Endothelial cell of hepatic sinusoid (primary cell): ENCODE measurements around the gene IQCE.
"Not testable (repeated sequence)": the region's sequence is repeated elsewhere in the genome, so short reads cannot be mapped to it uniquely, and the experiment has no call there.

Experiments used
- in situ Hi-C: cut with HindIII; loops from 2 replicates; pipeline ENCODE4 v1.10.0; 2017; ENCODE audit warnings: low sequenced_read_pairs

IQCE gene

GRCh38 chr7:2573761-2574160 is 15.0 kb downstream of the IQCE start:
- in situ Hi-C loops = no loop called here

DNA sequence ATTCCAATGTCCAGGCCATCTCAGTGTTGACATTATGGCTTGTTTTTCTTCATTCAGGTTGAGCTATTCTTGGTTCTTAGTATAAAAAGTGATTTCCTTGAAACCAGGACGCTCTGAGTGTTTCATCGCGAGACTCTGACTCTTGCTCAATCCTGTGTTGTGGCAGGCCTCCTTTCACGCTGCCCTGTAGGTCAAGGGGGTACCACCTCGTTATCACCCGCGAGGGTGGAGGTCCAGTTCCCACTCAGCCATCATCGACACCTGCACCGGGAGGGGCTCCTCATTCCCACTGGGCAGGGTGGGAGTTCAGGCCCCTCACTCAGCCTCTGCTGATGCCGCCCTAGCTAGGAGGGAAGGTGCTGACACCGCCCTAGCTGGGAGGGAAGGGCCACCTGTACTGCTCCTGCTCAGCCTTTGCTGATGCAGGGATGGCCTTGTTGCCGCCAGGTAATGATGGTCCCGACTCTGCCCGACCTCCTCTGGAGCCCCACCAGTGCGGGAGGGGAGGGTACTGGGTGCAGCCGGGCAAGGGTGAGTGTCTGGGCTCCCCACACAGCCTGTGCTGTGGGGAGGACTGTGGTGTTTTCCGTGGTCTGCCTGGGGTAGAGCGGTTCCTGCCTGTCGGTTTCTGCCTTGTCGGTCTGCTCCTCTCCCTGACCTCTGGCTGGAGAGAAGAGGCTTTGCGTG is 16.4 kb downstream of the IQCE start:
- in situ Hi-C loops = no loop called here

GRCh38 chr7:2575733-2576340 is 17.1 kb downstream of the IQCE start:
- in situ Hi-C loops = no loop called here

GRCh38 chr7:2576742-2577491 is 18.1 kb downstream of the IQCE start:
- in situ Hi-C loops = no loop called here

DNA sequence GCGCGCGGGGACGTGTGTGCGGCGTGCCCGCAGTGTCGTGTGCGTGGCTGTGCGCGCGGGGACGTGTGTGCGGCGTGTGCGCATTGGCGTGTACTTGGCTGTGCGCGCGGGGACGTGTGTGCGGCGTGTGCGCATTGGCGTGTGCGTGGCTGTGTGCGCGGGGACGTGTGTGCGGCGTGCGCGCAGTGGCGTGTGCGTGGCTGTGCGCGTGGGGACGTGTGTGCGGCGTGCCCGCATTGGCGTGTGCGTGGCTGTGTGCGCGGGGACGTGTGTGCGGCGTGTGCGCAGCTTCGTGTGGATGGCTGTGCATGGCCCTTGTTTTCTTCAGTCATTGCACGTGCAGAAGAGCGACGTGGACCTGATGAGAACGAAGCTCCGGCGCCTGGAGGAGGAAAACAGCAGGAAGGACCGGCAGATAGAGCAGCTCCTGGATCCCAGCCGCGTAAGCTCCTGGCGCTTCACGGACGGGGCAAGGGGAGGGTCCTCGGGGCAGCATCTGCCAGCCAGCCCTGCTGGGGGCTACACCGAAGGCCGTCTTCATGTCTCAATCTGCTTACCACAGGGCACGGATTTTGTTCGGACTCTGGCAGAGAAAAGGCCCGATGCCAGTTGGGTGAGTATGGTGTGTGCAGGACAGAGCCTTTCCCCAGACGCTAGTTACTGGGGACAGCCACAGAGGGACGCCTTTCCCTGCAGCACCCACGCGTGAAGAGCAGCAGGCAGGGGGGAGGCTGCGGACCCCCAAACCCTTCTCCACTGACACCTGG is 19.3 kb downstream of the IQCE start:
- in situ Hi-C loops = no loop called here

GRCh38 chr7:2580636-2581035 is 21.9 kb downstream of the IQCE start:
- in situ Hi-C loops = no loop called here

GRCh38 chr7:2582006-2582735 is 23.4 kb downstream of the IQCE start:
- in situ Hi-C loops = no loop called here

DNA sequence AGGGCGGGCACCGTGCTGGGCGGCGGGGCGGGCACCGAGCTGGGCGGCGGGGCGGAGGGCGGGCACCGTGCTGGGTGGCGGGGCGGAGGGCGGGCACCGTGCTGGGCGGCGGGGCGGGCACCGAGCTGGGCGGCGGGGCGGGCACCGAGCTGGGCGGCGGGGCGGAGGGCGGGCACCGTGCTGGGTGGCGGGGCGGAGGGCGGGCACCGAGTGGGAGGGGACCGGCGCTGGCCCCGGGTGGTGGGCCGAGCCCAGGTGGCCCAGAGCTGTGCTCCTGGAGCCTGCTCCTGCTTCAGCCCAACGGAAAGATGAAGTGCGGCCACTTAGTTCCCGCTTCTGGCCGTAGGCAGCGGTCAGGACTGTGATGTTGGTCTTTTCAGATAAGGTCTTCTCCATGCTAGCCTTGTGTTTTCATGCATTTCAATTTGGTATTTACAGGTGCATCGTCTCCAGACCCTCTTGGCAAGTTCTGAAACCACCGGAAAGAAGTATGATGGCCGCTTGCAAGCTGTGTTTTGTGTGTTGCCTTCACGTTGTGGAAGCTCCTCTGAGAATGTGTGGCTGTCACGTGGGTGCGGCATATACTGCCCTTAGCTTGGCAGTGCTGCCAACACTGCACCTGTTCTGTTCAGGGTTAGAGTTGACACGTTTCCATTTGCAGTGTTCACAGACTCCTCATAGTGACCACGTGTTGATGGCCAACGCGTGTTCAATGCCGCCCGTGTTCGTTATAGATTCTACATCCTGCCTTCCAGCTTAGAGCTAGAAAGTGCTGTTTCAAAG is 25.2 kb downstream of the IQCE start:
- in situ Hi-C loops = no loop called here

DNA sequence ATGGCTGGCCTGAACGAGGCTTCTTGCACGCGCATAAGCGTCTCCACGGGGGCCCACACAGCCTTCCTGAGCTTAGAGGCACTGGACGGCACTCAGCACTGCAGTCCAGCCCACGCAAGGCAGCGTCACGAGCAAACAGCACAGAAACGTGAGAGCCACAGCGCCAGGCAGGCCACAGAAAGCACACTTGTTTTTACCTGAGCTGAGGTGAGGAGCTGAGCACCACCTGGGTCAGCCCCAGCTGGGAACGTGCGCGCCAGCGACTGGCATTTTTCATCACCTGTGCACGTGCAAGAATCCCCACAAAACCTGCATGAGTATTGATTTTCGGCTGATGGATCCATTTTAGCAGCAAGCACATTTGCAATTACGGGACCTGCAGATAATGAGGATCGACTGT is 26.7 kb downstream of the IQCE start:
- in situ Hi-C loops = no loop called here

- in situ Hi-C loops = no loop called here
Measured at GRCh38 chr7:2586326-2587020, 27.7 kb downstream of the IQCE start.

DNA sequence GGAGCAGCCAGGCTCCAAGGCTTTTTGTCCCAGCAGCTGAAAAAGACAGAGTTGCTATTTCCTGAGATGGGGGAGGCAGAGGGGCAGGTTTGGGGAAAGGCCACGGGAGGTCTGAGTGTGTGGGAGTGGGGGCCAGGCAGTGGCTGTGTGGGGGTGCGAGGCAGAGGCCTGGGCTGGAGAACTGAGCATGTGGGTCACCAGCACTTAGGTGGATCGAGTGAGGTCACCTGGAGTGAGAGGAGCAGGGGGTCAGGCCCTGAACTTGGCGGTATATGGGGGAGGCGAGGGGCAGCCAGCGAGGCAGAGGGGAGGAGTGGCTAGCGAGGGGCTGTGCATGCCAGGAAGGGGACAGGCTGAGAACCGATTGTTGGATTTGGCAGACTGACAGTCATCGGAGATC is 28.4 kb downstream of the IQCE start:
- in situ Hi-C loops = no loop called here

DNA sequence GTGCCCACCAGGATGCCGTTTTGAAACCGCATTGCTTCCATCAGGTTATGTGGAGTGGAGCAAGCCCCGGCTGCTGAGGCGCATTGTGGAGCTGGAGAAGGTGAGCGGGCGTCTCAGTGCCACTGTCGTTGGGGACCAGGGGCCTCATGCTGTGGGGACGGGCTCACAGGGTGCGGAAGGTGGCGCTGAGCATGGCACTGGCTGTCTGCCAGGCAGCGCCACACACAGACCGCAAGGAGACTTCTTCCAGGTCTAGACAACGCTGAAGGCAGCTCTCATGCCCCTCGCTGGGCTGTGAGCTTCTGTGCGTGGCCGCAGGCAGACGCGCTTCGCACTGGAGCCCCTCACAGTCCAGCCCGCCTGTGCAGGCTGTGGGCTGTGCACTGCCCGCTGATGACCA is 29.0 kb downstream of the IQCE start:
- in situ Hi-C loops = no loop called here

DNA sequence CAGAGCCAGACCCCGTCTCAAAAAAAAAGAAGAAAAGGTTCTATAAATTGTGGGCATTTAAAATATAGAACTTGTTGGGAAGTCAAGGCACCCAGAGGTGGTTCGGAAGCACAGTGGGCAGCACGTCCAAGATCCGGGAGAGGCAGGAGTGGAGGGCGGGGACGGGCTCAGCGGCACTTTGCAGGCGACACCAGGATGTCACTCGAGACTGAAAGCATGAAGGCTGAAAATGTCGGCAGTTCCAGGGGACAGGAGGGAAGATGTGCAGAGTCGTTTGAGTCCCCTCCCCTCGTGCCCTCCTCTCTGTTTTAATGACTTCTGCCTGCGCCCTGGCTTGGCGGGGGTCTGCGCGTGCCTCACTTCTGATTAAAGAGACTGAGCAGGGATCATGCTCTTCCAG is 30.6 kb downstream of the IQCE start:
- in situ Hi-C loops = no loop called here

DNA sequence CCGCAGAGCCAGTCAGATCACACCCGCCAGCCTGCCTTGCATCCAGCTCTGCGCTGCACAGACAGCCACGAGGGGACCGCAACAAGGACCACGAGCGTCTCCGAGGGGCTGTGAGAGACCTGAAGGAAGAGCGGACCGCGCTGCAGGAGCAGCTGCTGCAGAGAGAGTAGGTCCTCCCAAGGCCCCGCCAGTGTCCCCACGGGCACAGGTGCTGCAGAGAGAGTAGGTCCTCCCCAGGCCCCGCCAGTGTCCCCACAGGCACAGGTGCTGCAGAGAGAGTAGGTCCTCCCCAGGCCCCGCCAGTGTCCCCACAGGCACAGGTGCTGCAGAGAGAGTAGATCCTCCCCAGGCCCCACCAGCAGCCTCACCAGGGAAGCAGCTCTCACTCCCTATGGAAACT is 31.2 kb downstream of the IQCE start:
- in situ Hi-C loops = not testable (repeated sequence)

DNA sequence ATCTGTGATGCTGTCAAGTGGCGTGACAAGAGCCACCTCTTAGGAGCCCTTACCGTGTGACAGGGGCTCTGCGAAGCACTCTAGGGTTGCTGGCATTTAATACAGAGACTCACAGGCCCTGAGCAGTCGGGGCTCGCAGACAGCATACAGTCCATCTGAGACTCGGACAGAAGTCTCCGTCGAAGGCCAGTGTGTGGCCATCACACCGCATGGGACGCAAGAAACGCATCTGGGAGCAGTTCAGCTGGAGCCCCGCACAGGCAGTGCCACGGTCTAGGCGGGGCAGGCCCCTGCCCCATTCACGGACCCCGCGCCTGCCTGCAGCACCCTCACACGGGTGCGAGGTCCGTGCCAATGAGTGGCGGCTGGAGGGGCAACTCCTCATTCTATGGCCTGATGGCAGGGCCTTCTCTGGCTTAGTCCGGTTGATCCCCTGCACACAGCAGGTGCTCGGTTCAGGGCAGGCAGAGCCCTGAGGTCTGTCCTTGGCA is 33.6 kb downstream of the IQCE start:
- in situ Hi-C loops = no loop called here

DNA sequence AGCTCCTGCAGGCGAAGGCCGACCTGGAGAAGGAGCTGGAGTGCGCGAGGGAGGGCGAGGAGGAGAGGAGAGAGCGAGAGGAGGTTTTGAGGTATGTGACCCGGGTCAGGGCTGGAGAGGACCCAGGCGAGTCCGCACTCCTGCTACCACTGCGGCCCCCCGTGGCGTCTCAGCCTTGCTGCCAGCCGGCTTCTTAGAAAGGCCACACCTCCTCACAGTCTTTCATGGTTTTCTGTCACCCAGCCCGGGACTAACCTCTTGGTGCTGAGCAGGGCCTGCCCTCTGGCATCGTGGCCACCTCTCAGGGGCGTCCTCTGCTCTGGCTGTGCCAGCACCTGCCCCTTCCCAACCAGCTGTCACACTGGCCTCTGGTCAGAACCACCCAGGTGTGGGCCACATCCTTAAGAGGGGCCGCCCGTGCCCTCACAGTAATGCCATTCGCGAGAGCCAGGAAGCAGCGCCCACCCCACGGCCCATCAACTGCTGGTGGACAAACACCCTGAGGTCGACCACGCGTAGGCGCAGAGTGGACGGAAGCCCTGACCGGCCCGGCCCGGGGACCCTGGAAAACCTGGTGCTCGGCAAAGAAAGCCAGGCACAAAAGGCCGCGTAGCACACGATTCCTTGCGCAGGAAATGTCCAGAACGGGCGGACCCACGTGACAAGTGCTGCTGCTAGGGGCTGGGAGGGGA is 34.4 kb downstream of the IQCE start:
- in situ Hi-C loops = no loop called here

- in situ Hi-C loops = no loop called here
Measured at GRCh38 chr7:2594599-2594998, 35.8 kb downstream of the IQCE start.

GRCh38 chr7:2595258-2595860 is 36.6 kb downstream of the IQCE start:
- in situ Hi-C loops = no loop called here
